Aorta (tissue), 5 donors: ENCODE data around the gene LCN2. TPM values are rescaled to one million over a fixed set of nuclear protein-coding genes. Genes with fewer than 3 reads are reported as not detected.
"Not testable (repeated sequence)": the region's sequence is repeated elsewhere in the genome, so short reads cannot be mapped to it uniquely, and the experiment has no call there.

Experiments used
- ATAC-seq: fragments of 200-7000 bp; cut with Tn5 transposase; one replicate; pipeline ENCODE4 v1.9.1; 2022; ENCODE audit warnings: moderate library complexity; ENCODE audit not compliant: low FRiP score
- DNase-seq, 2 donors: peaks; one replicate each; pipeline ENCODE4 v3.0.0-alpha.2; 2020
- H3K27ac ChIP-seq, 2 donors: one replicate each; pipeline ENCODE4 v1.5.1; 2013; ENCODE audit warnings: low read length in 2 of 2, mild to moderate bottlenecking in 2 of 2, moderate library complexity in 2 of 2, control low read depth in 1 of 2, inconsistent platforms in 1 of 2, low read depth in 1 of 2
- H3K27me3 ChIP-seq, 2 donors: one replicate each; pipeline ENCODE4 v1.6.1; 2013; ENCODE audit warnings: control low read depth in 1 of 2, low read length in 1 of 2, mild to moderate bottlenecking in 1 of 2, moderate library complexity in 1 of 2; ENCODE audit not compliant: insufficient read depth in 2 of 2, control insufficient read depth in 1 of 2
- H3K36me3 ChIP-seq, 2 donors: one replicate each; pipeline ENCODE4 v1.6.1; 2013; ENCODE audit warnings: control low read depth in 1 of 2, low read length in 1 of 2, mild to moderate bottlenecking in 1 of 2; ENCODE audit not compliant: insufficient read depth in 2 of 2, control insufficient read depth in 1 of 2
- H3K4me1 ChIP-seq, 2 donors: one replicate each; pipeline ENCODE4 v1.6.1; 2013; ENCODE audit warnings: low read length in 2 of 2, control low read depth in 1 of 2, mild to moderate bottlenecking in 1 of 2, moderate library complexity in 1 of 2; ENCODE audit not compliant: insufficient read depth in 2 of 2, control insufficient read depth in 1 of 2
- H3K4me3 ChIP-seq, 2 donors: one replicate each; pipeline ENCODE4 v1.5.1; 2013; ENCODE audit warnings: low read length in 2 of 2, control low read depth in 1 of 2, mild to moderate bottlenecking in 1 of 2
- H3K9me3 ChIP-seq: one replicate; pipeline ENCODE4 v1.6.1; 2013; ENCODE audit warnings: mild to moderate bottlenecking, low read length; ENCODE audit not compliant: control insufficient read depth
- WGBS, 2 donors: extraction: QIAGEN DNeasy Blood & Tissue Kit; methylation state at CpG; one replicate each; pipeline ENCODE4 v1.1.7; 2013; 5-methylcytosine and 5-hydroxymethylcytosine counted together
- intact Hi-C, 2 donors: fragments of 100-400 bp; cut with DNase I; formaldehyde crosslinking; loops; one replicate each; pipeline versions ENCODE4 v1.14.2 to v1.15.0; 2022
- polyA plus RNA-seq, 2 donors: library from polyadenylated mRNA; stranded (reverse); fragments of 200-250 nt; gene quantifications; one replicate each; pipeline ENCODE4 v1.2.3, GENCODE V29; 2013
- total RNA-seq, 2 donors: library from RNA; stranded (reverse); fragmentation: NEBNext Ultra II Directional; extraction: Animal tissue kit (Norgen Biotek cat#: 25700); gene quantifications; one replicate each; pipeline ENCODE4 v1.2.1, GENCODE V29; 2021
- donor health status: healthy with polysubstance abuse.
- donor health status: Bipolar disorder and iron deficiency.
- donor health status: DM: no; HTN: no; CAD: no.
- donor health status: DM: no; HTN: no; CAD: no.
- donor health status: DM: yes; HTN: yes; CAD: no.

Gene LCN2
- total and polyA plus RNA-seq, 4 donors = 0.84 to 5.6 (median 1.0) TPM

DNA sequence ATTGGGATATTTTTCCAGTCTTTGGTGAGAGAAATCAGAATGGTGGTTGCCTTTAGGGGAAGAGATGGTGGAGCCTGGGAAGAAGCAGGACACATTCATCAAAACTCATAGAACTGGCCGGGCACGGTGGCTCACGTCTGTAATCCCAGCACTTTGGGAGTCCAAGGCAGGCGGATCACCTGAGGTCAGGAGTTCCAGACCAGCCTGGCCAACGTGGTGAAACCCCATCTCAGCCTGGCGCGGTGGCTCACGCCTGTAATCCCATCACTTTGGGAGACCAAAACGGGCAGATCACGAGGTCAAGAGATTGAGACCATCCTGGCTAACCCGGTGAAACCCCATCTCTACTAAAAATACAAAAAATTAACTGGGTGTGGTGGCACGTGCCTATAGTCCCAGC is 37.5 kb upstream of the LCN2 start:
- H3K4me3 ChIP-seq, ATAC-seq, H3K36me3 ChIP-seq, intact Hi-C loops, H3K4me1 ChIP-seq, H3K9me3 ChIP-seq, H3K27ac ChIP-seq, H3K27me3 ChIP-seq: not testable (repeated sequence)
- 81 to 82% methylated on average over 12 of the region's 12 CpGs for WGBS, 2 donors
- DNase-seq = peak; percentile 10 to 40

DNA sequence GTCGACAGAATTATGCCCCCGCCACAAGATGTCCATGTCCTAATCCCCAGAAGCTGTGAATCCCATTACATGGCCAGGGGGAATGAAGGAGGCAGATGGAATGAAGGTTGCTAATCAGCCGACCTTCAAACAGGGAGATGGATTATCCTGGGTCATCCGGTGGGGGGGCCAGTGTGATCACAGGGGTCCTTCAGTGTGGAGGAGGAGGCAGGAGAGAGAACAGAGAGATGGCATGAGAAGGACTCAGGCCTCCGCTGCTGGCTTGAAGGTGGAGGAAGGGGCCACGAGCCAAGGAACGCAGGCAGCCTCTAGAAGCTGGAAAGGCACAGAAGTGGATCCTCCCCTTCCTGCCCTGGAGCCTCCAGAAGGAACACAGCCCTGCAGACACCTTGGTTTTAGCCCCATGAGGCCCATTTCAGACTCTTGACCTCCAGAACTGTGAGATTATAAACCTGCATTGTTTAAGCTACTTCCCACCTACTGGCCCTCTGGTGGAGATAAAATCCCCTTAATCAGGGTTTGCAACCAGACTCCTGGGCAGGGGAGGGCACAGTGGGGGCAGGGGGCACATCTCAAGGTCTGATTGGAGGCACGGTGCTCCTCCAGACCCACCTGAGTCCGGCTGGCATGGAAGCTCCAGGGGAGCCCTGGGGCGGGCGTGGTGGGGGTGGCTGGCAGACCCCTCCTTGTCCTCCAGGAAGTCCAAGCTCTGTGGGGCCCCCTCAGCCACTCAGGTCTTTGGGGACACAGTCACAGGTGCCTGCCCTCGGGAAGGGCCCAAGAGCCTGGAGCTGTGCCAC is 35.5 kb upstream of the LCN2 start:
- Histone ChIP-seq H3K4me1 (no peaks in the 10 kb centered on the region), H3K4me3 (no peak overlapping the region), H3K27ac (no peak overlapping the region), H3K27me3 (no peaks in the 10 kb centered on the region), H3K36me3 (no peaks in the 10 kb centered on the region), H3K9me3 (no peaks in the 10 kb centered on the region)
- intact Hi-C loops = no loop called here
- DNase-seq (peak; percentile 41 to 72), ATAC-seq (no peak)
- 92 to 95% methylated on average over 12 of the region's 12 CpGs for WGBS, 2 donors

DNA sequence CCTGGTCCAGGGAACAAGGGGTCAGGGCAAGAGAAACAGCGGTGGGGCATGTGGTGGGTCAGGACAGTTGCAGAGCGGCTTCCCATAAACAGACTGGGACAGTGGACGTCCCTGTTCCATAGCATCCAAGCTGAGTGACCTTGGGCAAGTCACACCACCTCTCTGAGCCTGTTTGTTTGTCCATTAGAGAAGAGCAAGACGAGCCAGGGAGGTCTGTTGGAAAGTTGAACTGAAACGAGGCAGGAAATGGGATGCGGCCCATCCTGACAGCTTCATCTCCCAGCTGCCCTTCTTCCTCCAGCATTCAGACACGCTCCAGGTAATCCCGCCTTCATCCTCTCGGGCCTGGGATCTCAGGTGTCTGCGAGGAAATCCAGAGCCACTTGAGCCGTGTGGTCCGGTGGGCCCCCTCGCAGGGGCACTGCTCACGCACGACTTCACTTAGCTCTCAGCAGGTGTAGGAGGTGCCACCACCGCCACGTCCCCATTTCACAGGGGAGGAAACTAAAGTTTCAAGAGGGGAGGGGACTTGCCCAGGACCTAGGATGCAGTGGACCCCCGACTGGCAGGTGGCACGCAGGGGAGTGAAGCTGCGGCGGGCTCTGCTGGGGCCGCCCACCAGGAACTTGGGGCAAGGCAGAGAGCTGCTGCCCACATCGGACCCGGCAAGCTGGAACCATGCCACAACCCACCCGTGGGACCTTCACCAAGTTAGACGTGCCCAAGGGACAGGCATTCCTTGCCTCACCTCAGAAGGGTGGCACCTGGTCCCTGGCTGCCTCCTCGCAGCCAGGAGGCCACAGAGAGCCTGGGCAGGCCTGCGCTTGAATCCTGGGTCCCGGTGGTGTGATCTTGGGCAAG is 34.7 kb upstream of the LCN2 start:
- Histone ChIP-seq H3K36me3 (no peaks in the 10 kb centered on the region), H3K4me3 (no peak overlapping the region), H3K4me1 (no peaks in the 10 kb centered on the region), H3K27ac (no peak overlapping the region), H3K27me3 (no peaks in the 10 kb centered on the region), H3K9me3 (no peaks in the 10 kb centered on the region)
- intact Hi-C loops = loop anchor here (5.0 kb wide), 1 partner anchor 172 kb away; no protein-coding TSS in a partner anchor
- no peak for ATAC-seq
- 86 to 87% methylated on average over 26 to 29 of the region's 29 CpGs for WGBS, 2 donors
- peak; percentile 33 to 68 for DNase-seq

DNA sequence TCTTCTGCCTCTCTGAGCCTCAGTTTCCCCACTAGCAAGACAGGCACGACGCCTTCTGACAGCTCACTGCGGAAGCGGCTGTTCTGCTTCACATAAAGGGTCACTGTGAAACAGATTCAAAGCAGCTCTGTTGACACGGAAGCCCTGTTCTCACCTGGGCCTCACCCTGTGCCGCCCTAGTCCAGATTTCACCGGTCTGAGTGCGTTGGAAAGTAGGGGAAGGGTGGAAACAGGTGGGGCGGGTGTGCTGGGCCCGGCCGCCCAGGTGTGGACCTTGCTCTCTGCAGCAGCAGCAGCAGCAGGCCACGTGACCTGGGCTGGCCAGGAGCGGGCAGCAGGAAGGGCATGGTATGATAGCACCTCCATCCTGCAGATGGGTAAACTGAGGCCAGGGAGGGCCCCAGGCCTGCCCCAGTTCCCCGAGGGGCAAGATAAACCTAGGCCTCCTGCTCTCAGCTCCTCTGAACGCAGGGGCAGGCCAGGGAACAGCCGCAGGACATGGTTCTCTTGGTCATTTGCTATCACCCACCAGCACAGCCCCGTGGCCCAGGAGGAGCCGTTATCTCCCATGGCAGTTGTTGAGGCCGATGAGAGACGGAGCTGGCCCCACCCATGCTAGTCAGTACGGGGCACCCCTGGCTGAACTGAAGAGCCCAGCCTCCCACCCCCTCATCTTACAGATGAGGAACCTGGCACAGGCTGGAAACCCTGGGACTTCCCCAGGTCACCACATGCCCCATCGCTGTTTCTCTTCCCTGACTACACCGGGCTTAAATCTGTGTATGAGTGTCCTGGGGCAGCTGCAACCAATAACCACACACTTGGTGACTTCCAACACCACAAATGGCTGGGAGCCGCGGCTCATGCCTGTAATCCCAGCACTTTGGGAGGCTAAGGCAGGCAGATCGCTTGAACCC is 33.8 kb upstream of the LCN2 start:
- Histone ChIP-seq H3K4me3 (no peak overlapping the region), H3K4me1 (no peaks in the 10 kb centered on the region), H3K9me3 (no peaks in the 10 kb centered on the region), H3K27ac (no peak overlapping the region), H3K27me3 (no peaks in the 10 kb centered on the region), H3K36me3 (no peaks in the 10 kb centered on the region)
- intact Hi-C loops = loop anchor here (2.0 to 5.0 kb wide), 2 partner anchors 31 to 173 kb away; no protein-coding TSS in a partner anchor
- DNase-seq (peak; percentile 44 to 66), ATAC-seq (no peak)
- 92% methylated on average over 26 of the region's 26 CpGs for WGBS, 2 donors

DNA sequence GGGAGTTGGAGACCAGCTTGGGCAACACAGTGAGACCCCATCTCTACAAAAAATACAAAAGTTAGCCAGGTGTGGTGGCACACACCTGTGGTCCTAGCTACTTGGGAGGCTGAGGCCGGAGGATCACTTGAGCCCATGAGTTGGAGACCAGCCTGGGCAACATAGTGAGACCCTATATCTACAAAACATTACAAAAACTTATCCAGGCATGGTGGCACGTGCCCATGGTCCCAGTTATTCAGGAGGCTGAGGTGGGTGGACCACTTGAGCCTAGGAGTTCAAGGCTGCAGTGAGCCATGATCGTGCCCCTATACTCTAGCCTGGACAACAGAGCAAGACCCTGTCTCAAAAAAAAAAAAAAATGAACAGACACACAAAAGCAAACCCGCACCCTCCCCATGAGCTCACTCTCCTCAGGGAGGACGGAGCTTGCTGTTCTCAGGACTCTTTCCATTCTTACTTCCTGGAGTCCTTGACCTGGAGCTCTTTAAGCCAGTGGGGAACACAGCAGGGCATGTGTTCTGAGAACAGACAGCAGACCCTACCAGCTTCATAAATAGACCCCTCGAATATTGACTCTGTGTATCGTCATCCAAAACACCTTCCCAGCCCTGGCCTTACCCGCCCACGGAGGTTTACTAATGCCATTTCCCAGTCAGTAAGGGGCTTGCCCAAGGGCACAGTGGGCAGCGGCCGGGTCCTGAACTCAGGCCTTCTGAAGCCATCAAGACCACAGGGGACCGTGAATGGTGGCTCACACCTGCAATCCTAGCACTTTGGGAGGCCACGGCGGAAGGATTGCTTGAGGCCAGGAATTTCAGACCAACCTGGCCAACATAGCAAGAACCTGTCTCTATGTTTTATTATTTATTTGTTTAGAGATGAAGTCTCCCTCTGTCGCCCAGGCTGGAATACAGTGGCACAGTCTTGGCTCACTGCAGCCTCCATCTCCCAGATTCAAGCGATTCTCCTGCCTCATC is 32.9 kb upstream of the LCN2 start:
- intact Hi-C loops = loop anchor here (1.0 to 5.0 kb wide), 3 partner anchors 32 to 174 kb away; no protein-coding TSS in a partner anchor
- H3K36me3 ChIP-seq = no peaks in the 10 kb centered on the region
- ATAC-seq (no peak), DNase-seq (peak; percentile 30 to 73)
- H3K27me3 ChIP-seq = no peaks in the 10 kb centered on the region
- no peaks in the 10 kb centered on the region for H3K4me1 ChIP-seq
- H3K9me3 ChIP-seq = no peaks in the 10 kb centered on the region
- WGBS, 2 donors = 85 to 87% methylated on average over 16 of the region's 16 CpGs
- H3K27ac ChIP-seq = no peak overlapping the region
- H3K4me3 ChIP-seq = no peak overlapping the region

DNA sequence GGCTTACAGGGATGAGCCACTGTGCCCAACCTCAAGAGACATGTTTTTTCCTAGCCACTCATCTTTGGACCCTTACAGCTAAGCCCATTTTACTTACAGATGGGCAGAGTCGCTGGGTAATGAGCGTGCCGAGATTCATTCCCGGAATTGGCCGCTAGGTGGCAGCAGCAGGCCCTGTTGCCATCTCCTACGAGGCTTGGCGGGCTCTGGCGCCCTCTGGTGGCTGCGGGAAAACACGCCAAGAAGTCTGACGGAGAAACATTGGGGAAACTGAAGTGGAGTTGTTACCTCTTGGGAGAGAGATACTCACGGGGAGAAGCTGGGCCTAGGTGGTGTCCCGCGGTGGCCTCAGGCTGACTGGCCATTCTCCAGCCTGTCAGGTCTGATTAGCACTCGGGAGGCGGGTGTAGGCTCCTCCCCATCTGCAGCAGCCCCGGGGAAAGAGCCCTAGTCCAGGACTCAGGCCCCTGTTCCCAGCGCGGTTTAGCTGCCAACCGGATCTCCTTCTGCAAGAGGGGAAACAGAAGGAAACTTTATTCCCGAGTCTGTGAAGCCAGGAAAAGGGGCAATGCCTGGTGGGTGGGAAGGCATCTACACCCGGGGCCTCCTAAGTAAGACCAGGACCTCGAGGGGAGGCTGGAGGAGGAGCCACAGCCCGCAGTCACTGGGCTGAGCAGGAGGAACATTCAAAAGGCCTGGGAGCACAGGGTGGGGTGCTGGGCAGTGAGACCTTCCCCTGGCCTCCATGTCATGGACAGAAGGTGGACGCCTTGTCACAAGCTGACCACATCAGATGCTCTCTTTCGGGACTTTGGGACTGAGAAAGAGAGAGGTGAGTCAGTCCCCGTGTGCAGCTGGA is 31.4 kb upstream of the LCN2 start:
- Histone ChIP-seq H3K36me3 (peaks cover 0 to 1% of the 10 kb centered on the region in 2 donors), H3K27me3 (no peaks in the 10 kb centered on the region), H3K27ac (no peak overlapping the region), H3K4me1 (no peaks in the 10 kb centered on the region), H3K9me3 (no peaks in the 10 kb centered on the region), H3K4me3 (no peak overlapping the region)
- peak; percentile 95 to 100 for DNase-seq
- ATAC-seq = peak; percentile 91
- intact Hi-C loops = loop anchor here (1.0 to 5.0 kb wide), 3 partner anchors 33 to 176 kb away; no protein-coding TSS in a partner anchor
- 6 to 9% methylated on average over 27 of the region's 27 CpGs for WGBS, 2 donors

DNA sequence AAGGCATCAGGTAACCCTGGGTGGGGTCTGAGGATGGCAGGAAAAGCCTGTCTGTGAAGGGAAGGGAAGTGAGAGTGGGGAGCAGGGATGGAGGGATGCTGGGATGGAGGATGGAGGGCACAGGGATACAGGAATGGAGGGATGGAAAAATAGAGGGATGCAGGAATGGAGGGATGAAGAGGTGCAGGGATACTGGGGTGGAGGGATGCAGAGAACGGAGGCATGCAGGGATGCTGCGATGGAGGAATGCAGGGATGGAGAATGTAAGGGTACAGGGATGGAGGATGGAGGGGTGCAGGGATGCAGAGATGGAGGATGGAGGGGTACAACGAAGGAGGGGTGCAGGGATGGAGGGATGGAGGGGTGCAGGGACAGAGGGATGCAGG is 30.8 kb upstream of the LCN2 start:
- WGBS, 2 donors = 36 to 45% methylated on average over 3 of the region's 3 CpGs
- Histone ChIP-seq H3K4me3 (no peak overlapping the region), H3K36me3 (peaks cover 0 to 1% of the 10 kb centered on the region in 2 donors), H3K9me3 (no peaks in the 10 kb centered on the region), H3K27me3 (no peaks in the 10 kb centered on the region), H3K4me1 (no peaks in the 10 kb centered on the region), H3K27ac (no peak overlapping the region)
- ATAC-seq (no peak), DNase-seq (no peak)
- intact Hi-C loops = loop anchor here (5.0 kb wide), 1 partner anchor 176 kb away; no protein-coding TSS in a partner anchor
